Endothelial cell of umbilical vein (primary cell): ENCODE data around the gene ITFG1. TPM values are rescaled to one million over a fixed set of nuclear protein-coding genes. Genes with fewer than 3 reads are reported as not detected.

Experiments
- BruUV-seq: library from RNA; stranded (reverse); fragments of 400-500 nt; replicated peaks from 2 replicates; lab custom pipeline; 2021; lab: Mats Ljungman, UMichigan
- CTCF ChIA-PET: fragments of 300-600, 350-600 bp; sonication (Branson Sonifier 250); formaldehyde crosslinking; loops from one replicate; lab custom pipeline; 2021; ENCODE audit warnings: antibody characterized with exemption, inconsistent platforms; lab: Charles Lee
- POLR2A ChIA-PET: fragments of 300-600, 350-600 bp; sonication (Branson Sonifier 250); formaldehyde crosslinking; loops from one replicate; lab custom pipeline; 2021; ENCODE audit warnings: antibody characterized with exemption, inconsistent platforms; lab: Charles Lee
- DNase-seq: peaks from one replicate; pipeline ENCODE4 v3.0.0-alpha.2; 2011; ENCODE audit warnings: low read depth, low spot score
- FAIRE-seq: peaks from 2 replicates; lab custom pipeline; 2011; peaks lifted over from hg19 to GRCh38; lab: Jason Lieb, UNC
- H2AFZ ChIP-seq: 2 replicates; pipeline ENCODE4 v1.6.0; 2012; ENCODE audit warnings: low read depth, low read length, control low read depth, inconsistent platforms
- H3K27ac ChIP-seq: 2 replicates; pipeline ENCODE4 v1.5.1; 2011; ENCODE audit warnings: low read depth, mild to moderate bottlenecking, control low read depth, low read length, moderate library complexity; ENCODE audit not compliant: insufficient read depth
- H3K27me3 ChIP-seq, 2 experiments: 2 replicates each; pipeline versions ENCODE4 v1.6.0 to v1.6.1; 2011; ENCODE audit warnings: low read length in 2 of 2, mixed read lengths in 1 of 2; ENCODE audit not compliant: control insufficient read depth in 2 of 2, insufficient read depth in 2 of 2
- H3K36me3 ChIP-seq, 2 experiments: 2 replicates in 1 of 2; 3 replicates in 1 of 2; pipeline ENCODE4 v1.5.1; 2011; ENCODE audit warnings: low read length in 2 of 2, mild to moderate bottlenecking in 1 of 2, moderate library complexity in 1 of 2; ENCODE audit not compliant: control insufficient read depth in 2 of 2, insufficient read depth in 2 of 2; ENCODE audit errors: extremely low read depth in 1 of 2
- H3K4me1 ChIP-seq: 3 replicates; pipeline ENCODE4 v1.5.1; 2011; ENCODE audit warnings: mild to moderate bottlenecking, low read length; ENCODE audit not compliant: control insufficient read depth, insufficient read depth; ENCODE audit errors: extremely low read depth
- H3K4me2 ChIP-seq: 2 replicates; pipeline ENCODE4 v1.6.1; 2011; ENCODE audit warnings: low read length, control low read depth, mixed read lengths; ENCODE audit not compliant: insufficient read depth
- H3K4me3 ChIP-seq, 3 experiments: fragments of 200-600 bp in 1 of 3; sonication (generic), shearing (Covaris generic) in 1 of 3; replicated peaks in 1 of 3; 2 replicates each; pipeline ENCODE4 v1.5.1; 2011 to 2016; ENCODE audit warnings: control low read depth in 3 of 3, low read length in 3 of 3, mild to moderate bottlenecking in 2 of 3, inconsistent platforms in 1 of 3, low read depth in 1 of 3, moderate library complexity in 1 of 3; ENCODE audit not compliant: insufficient read depth in 1 of 3
- H3K79me2 ChIP-seq: 2 replicates; pipeline ENCODE4 v1.6.0; 2012; ENCODE audit warnings: low read length, inconsistent platforms; ENCODE audit not compliant: control insufficient read depth, insufficient read depth
- H3K9ac ChIP-seq: replicated peaks from 2 replicates; pipeline ENCODE3; 2011; ENCODE audit warnings: low read length, control low read depth; ENCODE audit not compliant: insufficient read depth; ENCODE audit errors: extremely low read depth
- H3K9me1 ChIP-seq: replicated peaks from 3 replicates; pipeline ENCODE4 v1.6.0; 2011; ENCODE audit warnings: mild to moderate bottlenecking, low read length; ENCODE audit not compliant: control insufficient read depth, insufficient read depth; ENCODE audit errors: extremely low read depth
- H3K9me3 ChIP-seq: replicated peaks from 2 replicates; pipeline ENCODE4 v1.5.1; 2012; ENCODE audit warnings: low read length, inconsistent platforms; ENCODE audit not compliant: control insufficient read depth, insufficient read depth
- H4K20me1 ChIP-seq: replicated peaks from 2 replicates; pipeline ENCODE3; 2011; ENCODE audit warnings: mild to moderate bottlenecking, low read length; ENCODE audit not compliant: control insufficient read depth, insufficient read depth; ENCODE audit errors: extremely low read depth
- EZH2 ChIP-seq: IDR thresholded peaks from 2 replicates; pipeline ENCODE4 v1.6.1; 2012; ENCODE audit warnings: borderline replicate concordance, low read depth, mild to moderate bottlenecking, moderate library complexity, low read length, inconsistent platforms; ENCODE audit not compliant: severe bottlenecking
- FOS ChIP-seq: IDR thresholded peaks from 2 replicates; pipeline ENCODE4 v1.6.1; 2011; ENCODE audit warnings: mild to moderate bottlenecking, low read length, moderate library complexity, borderline replicate concordance; ENCODE audit not compliant: insufficient read depth
- GATA2 ChIP-seq: IDR thresholded peaks from 2 replicates; pipeline ENCODE4 v1.7.0; 2011; ENCODE audit warnings: low read depth, mild to moderate bottlenecking, moderate library complexity, mixed read lengths, low read length; ENCODE audit not compliant: insufficient read length, insufficient read depth
- JUN ChIP-seq: IDR thresholded peaks from 2 replicates; pipeline ENCODE4 v1.6.1; 2011; ENCODE audit warnings: borderline replicate concordance, low read depth; ENCODE audit not compliant: insufficient read length, insufficient read depth
- MYC ChIP-seq: IDR thresholded peaks from one replicate; pipeline ENCODE4 v1.6.1; 2011; ENCODE audit warnings: mild to moderate bottlenecking, low read depth, low read length
- POLR2A ChIP-seq: IDR thresholded peaks from 2 replicates; pipeline ENCODE4 v1.6.1; 2012; ENCODE audit warnings: low read depth, mild to moderate bottlenecking, control low read depth, low read length
- POLR2AphosphoS5 ChIP-seq: IDR thresholded peaks from 2 replicates; pipeline ENCODE4 v1.6.1; 2012; ENCODE audit warnings: low read depth, mild to moderate bottlenecking, control low read depth, low read length, moderate library complexity; ENCODE audit not compliant: insufficient read depth
- dilution Hi-C: fragments of 300-500 bp; cut with MboI; formaldehyde crosslinking; loops from one replicate; pipeline ENCODE4 v1.15.0; 2019; ENCODE audit warnings: low sequenced_read_pairs; ENCODE audit not compliant: extremely low pct_ligation_motif_present
- intact Hi-C: fragments of 100-400 bp; cut with micrococcal nuclease; formaldehyde crosslinking; loops from one replicate; pipeline ENCODE4 v1.10.0; 2022
- polyA plus RNA-seq, 4 experiments: library from polyadenylated mRNA; depleted of rRNA in 3 of 4; stranded (reverse) in 3 of 4; unstranded in 1 of 4; fragments of >200 nt; gene quantifications; 2 replicates each; pipeline versions ENCODE4 v1.2.1 to v1.2.3, GENCODE V29; 2011 to 2012; ENCODE audit warnings: missing spikeins in 1 of 4
- total RNA-seq: library from RNA; stranded (reverse); gene quantifications from 2 replicates; pipeline ENCODE4 v1.2.3, GENCODE V29; 2021
- TF ChIP-seq, protein P1 (sequence below): IDR thresholded peaks from 2 replicates; pipeline ENCODE4 v1.6.1; 2011; ENCODE audit not compliant: insufficient read depth, insufficient read length
- TF ChIP-seq, protein P2 (sequence below), 2 donors: IDR thresholded peaks; 1 replicate in 1 of 2; 2 replicates in 1 of 2; pipeline ENCODE4 v1.5.1; 2011; ENCODE audit warnings: low read length in 2 of 2, mild to moderate bottlenecking in 2 of 2, moderate library complexity in 2 of 2, control low read depth in 1 of 2, inconsistent platforms in 1 of 2, low read depth in 1 of 2; ENCODE audit not compliant: insufficient read depth in 1 of 2; ENCODE audit errors: extremely low read depth in 1 of 2

ITFG1 gene
- total and polyA plus RNA-seq, 2 donors (not counting 3 experiments of a cell fraction or from before 2014, with no cell fraction given), result 32.1 to 44.2 TPM

DNA sequence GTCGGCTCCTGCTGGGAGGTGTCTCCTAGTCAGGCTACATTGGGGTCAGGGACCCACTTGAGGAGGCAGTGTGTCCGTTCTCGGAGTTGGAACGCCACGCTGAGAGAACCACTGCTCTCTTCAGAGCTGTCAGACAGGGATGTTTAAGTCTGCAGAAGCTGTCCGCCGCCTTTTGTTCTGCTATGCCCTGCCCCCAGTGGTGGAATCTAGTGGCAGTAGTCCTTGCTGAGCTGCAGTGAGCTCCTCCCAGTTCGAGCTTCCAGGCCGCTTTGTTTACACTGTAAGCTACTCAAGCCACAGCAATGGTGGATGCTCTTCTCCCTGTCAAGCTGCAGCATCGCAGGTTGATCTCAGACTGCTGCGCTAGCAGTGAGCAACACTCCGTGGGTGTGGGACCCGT lies 36.0 kb downstream of the ITFG1 start:
- CTCF ChIA-PET, result interaction anchor here (1.0 to 1.2 kb wide), 2 partner anchors 9 to 10 kb away, joined by 4 read pairs; no protein-coding TSS in a partner anchor
- no peak overlapping the region for H3K27ac ChIP-seq
- no peaks in the 10 kb centered on the region for H4K20me1 ChIP-seq
- POLR2A ChIA-PET, result no interaction called here
- intact Hi-C loops (no loop called here), dilution Hi-C loops (no loop called here)
- peaks cover 4 to 8% of the 10 kb centered on the region in 2 experiments for H3K36me3 ChIP-seq
- H3K4me3 ChIP-seq, result no peak overlapping the region
- H3K4me1 ChIP-seq, result no peaks in the 10 kb centered on the region
- DNase-seq (no peak), FAIRE-seq (no peak)
- TF ChIP-seq POLR2A (no peak), GATA2 (no peak), JUN (no peak), EZH2 (no peak), POLR2AphosphoS5 (no peak), MYC (no peak), FOS (no peak)
- TF ChIP-seq, protein P1, sequence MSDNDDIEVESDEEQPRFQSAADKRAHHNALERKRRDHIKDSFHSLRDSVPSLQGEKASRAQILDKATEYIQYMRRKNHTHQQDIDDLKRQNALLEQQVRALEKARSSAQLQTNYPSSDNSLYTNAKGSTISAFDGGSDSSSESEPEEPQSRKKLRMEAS, result no peak
- TF ChIP-seq, protein P2, sequence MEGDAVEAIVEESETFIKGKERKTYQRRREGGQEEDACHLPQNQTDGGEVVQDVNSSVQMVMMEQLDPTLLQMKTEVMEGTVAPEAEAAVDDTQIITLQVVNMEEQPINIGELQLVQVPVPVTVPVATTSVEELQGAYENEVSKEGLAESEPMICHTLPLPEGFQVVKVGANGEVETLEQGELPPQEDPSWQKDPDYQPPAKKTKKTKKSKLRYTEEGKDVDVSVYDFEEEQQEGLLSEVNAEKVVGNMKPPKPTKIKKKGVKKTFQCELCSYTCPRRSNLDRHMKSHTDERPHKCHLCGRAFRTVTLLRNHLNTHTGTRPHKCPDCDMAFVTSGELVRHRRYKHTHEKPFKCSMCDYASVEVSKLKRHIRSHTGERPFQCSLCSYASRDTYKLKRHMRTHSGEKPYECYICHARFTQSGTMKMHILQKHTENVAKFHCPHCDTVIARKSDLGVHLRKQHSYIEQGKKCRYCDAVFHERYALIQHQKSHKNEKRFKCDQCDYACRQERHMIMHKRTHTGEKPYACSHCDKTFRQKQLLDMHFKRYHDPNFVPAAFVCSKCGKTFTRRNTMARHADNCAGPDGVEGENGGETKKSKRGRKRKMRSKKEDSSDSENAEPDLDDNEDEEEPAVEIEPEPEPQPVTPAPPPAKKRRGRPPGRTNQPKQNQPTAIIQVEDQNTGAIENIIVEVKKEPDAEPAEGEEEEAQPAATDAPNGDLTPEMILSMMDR (IDR thresholded peaks at IDR 0.05; ENCODE audit: extremely low read depth in 1 of 2, insufficient read depth in 1 of 2, low read depth in 1 of 2, low read length in 2 of 2), result no peak
- no peaks in the 10 kb centered on the region for H3K79me2 ChIP-seq
- no peaks in the 10 kb centered on the region for H3K27me3 ChIP-seq
- H3K4me2 ChIP-seq, result no peak overlapping the region
- H2AFZ ChIP-seq, result no peak overlapping the region
- BruUV-seq, result no TSS peak
- H3K9me3 ChIP-seq, result no peaks in the 10 kb centered on the region
- H3K9ac ChIP-seq, result no peak overlapping the region
- no peaks in the 10 kb centered on the region for H3K9me1 ChIP-seq
